ENCODE data around the gene GABBR2.

GRCh38 chr9:98521141-98521540, 187.6 kb downstream of the GABBR2 start:
- TF ChIP-seq POLR2AphosphoS5 (IDR thresholded peaks at IDR 0.05; ENCODE audit: low read depth, low read length): no peak
- TF ChIP-seq POLR2A (IDR thresholded peaks at IDR 0.05; ENCODE audit: low read depth, low read length): no peak
- TF ChIP-seq TAF1 (IDR thresholded peaks at IDR 0.05; ENCODE audit: borderline replicate concordance, low read depth, low read length): no peak

All from GM12892 (cell line).